ENCODE measurements around the gene PPP2R2B.

Gene PPP2R2B

DNA sequence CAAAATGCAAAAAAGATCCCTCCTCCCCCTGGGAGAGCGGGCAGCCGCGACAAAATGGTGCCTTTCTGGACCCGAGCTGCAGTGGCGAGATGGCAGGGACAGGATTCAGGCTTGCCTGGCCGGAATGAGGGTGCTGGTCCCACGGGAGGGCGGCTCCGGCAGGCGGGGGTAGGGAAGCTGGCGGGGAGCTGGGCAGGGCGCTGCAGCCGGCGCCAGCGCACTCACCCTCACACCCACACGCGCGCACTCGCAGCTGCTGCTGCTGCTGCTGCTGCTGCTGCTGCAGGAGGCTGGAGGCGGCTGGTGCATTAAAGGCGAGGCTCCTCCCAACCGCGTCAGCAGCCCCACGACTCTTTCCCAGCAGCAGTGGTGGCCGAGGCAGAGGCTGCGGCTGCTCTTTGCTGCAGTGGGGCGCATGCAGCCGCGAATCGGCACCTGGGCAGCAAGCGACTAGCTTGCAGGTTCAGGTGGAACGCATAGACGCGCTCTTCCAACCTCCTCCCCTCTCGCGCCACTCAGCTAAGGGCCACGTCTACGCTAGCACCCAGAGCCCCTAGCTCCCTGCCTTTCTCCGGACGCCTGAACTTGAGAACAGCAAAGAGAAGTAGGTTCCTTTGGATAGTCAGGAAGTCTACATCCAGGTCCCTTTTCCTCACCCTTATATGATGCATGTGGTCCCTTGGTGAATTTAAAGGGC, at the start of gene PPP2R2B:
Gene PPP2R2B (minus strand): TSS at position 282 of the 697 bp plus-strand sequence.
- in situ Hi-C loops (cut with MboI; ENCODE audit: low sequenced_read_pairs): no loop called here

- in situ Hi-C loops (cut with MboI; ENCODE audit: low sequenced_read_pairs): no loop called here
These were observed 45.6 kb upstream of the PPP2R2B start for GRCh38 chr5:146924132-146924531.

DNA sequence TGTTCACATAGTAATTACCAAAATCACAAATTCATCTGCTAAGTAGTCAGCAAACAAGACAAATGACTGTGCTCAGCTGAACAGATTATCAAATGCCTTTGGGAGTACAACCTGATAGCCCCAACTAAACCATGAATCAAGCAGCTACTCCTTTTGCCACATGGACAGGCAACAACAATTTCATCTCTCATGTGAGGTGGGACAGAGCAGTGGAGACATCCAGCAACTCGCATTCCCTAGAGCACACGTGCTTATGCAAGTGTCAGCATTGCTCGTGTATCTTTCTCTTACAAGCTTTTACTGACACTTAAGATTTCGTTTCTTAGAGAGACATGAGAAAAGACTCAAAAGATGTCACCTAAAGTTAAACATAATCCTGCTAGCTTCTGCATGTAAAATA, 42.7 kb upstream of the PPP2R2B start:
- in situ Hi-C loops (cut with MboI; ENCODE audit: low sequenced_read_pairs): no loop called here

DNA sequence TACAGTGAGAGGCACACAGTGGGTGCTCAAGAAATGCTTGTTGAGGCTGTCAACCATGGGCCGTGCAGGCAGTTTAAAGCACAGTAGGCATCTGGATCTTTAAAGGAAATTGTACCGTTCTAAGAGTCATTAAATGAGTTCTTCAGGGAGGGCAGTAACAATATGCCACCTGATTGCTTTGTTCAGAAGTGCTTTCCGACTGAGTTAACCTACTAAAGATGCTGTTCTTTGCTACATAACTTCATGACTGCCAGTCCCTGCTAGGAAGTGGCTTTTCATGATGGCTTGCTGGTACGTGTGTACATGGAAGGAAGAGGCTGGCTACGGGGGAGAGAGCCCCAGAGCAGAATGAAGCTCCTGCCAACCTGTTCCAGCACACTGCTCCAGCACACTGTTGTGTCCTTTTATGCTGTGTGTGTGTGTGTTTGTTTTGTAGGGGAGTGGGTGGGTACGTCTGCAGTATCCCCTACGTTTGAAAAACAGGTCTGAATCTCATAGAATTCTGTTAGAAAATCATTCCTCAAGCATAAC, 41.9 kb upstream of the PPP2R2B start:
- in situ Hi-C loops (cut with MboI; ENCODE audit: low sequenced_read_pairs): no loop called here

GRCh38 chr5:146919304-146919703, 40.7 kb upstream of the PPP2R2B start:
- in situ Hi-C loops (cut with MboI; ENCODE audit: low sequenced_read_pairs): no loop called here

- in situ Hi-C loops (cut with MboI; ENCODE audit: low sequenced_read_pairs): no loop called here
These were observed 39.4 kb upstream of the PPP2R2B start for GRCh38 chr5:146917931-146918330.

GRCh38 chr5:146912874-146913273, 34.3 kb upstream of the PPP2R2B start:
- in situ Hi-C loops (cut with MboI; ENCODE audit: low sequenced_read_pairs): no loop called here

- in situ Hi-C loops (cut with MboI; ENCODE audit: low sequenced_read_pairs): no loop called here
These were observed 31.7 kb upstream of the PPP2R2B start for GRCh38 chr5:146910239-146910638.

DNA sequence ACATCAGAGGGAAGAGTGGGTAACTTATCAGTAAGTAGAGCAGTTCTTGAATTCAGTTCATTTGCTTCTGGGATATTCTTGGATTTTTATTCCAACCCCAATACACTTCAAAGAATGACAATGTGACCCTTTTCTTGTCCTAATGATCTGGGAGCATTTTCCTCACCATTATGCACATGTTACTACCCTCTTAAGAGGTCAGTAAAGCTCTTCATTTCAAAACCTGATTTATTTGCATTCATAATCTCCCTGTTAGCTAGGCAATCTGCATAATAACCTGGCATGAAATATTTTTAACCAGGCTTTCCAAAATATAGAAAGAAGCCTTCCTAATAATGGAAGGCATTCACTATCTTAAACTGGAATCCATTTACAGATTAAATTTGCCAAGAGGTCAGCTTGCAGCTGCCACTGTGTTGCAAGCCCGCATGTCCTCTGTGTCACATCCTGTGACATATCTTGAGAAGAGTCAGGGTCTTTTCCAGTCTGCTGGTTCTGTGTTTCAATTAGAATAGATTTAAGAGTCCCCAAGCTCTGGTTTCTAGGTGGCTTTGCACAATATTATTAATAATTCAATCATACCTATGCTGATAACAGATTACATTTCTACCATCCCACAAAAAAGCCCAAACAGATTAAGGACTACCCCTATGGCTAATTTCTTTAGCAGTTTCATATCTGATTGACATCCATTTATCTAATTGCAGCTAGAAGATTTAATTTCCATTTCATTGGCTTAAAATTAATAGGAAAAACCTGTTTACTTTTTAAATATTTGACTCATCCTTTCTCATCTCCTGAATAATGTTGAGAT, 30.9 kb upstream of the PPP2R2B start:
- in situ Hi-C loops (cut with MboI; ENCODE audit: low sequenced_read_pairs): no loop called here

DNA sequence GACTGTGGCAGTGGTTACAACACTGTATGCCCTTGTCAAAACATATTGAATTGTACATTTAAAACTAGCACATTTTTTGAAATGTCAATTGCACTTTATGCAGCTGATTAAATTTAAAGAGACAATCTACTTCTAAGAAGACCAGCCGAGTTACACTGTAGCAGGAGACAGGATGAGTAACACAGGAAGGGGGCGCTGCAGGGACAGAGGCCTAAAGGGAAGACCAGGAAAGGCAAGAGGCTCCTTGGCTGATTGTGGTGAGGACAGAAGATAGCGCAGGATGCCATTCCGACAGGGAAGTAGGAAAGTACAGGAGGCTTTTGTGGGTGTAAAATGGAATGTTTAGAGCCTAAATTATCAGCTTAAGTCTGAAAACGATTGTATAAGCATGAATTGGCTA, 28.2 kb upstream of the PPP2R2B start:
- in situ Hi-C loops (cut with MboI; ENCODE audit: low sequenced_read_pairs): no loop called here

DNA sequence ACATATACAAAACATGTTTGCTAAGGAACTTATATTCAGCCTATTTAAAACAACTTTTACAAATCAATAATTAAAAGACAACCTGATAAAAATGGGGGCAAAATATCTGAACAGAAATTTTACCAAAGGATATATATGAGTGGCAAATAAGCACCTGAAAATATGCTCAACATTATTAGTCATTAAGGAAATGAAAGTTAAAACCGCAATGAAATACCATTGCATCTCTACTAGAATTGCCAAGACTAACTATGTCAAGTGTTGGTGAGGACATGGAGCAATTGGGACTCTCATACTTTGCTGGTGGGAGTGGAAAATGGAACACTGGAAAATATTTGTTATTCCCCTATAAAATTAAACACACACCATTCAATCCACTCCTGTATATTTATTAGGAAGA, 26.3 kb upstream of the PPP2R2B start:
- in situ Hi-C loops (cut with MboI; ENCODE audit: low sequenced_read_pairs): no loop called here

DNA sequence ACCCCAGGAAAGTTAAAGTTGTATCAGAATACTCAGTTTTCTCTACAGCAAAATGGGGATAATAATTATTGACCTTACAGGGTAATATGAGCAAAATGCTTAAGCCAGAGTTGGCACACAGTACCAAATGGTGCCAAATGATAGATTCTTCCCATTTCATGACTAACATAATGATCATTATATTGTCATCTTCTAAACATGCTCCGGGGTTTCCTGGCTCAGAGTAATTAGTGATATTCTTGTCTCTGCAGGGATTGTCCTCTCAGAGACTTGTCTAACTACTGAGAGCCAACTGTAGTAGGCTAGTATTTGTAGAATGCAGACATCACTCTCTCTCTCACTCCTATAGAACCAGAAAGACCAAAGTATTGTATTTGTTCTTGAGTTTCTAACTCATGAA, 25.2 kb upstream of the PPP2R2B start:
- in situ Hi-C loops (cut with MboI; ENCODE audit: low sequenced_read_pairs): no loop called here

DNA sequence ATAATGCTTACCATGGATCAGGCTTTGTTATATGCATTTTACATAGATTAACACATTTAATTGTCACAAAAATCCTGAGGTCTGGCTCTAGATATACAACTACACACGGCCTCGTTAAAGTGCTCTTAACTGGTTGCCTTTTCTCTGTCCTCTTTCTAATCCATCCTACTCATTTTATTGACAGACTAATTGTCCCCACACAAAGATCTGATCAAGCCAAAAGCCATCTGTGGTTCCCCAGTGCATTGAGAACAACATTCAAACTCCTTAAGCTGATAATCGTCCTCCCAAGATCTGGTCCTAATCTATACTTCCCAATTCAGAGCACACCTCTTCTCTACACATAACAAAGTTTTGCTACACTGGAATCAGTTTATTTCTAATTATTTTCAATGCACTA, 23.9 kb upstream of the PPP2R2B start:
- in situ Hi-C loops (cut with MboI; ENCODE audit: low sequenced_read_pairs): no loop called here

DNA sequence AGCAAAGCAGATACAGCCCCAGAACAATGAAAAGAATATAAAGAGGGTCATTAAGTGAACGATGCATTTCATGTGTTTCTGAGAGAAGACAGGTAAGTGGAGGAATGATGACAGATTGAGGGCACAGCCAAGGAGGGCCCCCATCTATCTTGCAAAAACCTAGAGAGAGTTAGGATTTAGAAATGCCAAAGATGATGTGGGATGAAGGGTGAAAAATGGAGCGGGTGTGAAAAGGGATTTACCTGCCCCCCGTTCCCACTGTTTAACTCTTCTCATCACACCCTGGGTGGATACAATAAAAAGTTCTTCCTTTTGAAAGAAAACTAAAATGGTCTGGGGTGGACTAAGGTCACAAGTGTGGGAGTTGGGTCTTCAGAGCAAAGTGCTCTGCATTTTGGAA, 18.5 kb upstream of the PPP2R2B start:
- in situ Hi-C loops (cut with MboI; ENCODE audit: low sequenced_read_pairs): no loop called here

DNA sequence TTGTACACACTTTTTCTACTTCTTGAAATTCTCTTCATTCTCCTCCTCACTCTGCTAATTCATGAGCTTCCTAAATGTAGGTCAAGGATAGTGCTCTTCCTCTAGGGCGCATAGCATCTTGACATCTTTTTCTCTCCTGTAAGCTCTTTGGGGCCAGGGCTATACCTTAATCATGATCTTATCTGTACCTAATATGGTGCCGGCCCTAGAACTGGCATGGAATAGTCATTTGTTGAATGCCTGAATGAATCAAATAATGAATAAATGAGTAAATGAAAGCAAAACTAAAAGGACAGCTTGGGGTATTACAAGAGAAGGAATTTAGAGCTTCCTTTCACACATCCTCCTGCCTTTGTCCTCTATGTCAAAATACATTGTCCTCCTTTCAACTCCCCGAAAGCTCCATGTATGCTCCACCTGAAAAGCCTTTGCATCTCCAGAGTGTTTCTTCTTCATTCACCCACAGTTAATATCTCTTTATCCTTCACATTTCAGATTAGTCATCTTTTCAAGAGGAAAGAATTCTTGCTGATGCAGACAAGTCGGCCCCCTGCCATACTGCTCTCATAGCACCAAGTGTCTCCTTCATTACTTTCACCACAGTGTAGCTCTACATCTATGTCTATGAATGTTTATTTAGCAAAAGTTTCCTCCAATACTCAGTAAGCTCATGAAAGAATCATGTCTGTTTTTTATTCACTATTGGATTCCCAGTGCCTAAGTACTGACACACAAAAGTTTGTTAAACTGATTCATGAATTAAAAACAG, 16.4 kb upstream of the PPP2R2B start:
- in situ Hi-C loops (cut with MboI; ENCODE audit: low sequenced_read_pairs): no loop called here

GRCh38 chr5:146893991-146894390, 15.4 kb upstream of the PPP2R2B start:
- in situ Hi-C loops (cut with MboI; ENCODE audit: low sequenced_read_pairs): no loop called here

DNA sequence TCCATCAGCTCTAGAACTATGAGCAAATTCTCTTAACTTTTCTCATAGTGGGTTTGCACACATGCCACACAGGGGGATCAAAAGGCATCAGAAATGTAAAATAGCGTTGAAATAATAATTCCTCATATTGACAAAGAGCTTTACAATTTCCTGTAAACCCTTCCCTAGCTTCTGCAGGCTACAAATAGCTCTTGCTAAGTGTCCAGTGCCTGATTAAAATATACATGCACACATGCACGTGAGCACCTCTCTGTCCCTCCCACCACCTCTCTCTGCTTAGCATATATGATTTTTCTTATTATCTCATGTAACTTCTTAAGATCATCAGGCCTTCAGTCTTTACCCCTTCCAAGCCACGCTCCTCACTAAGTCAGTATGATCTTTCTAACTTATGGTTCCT, 13.7 kb upstream of the PPP2R2B start:
- in situ Hi-C loops (cut with MboI; ENCODE audit: low sequenced_read_pairs): no loop called here

- in situ Hi-C loops (cut with MboI; ENCODE audit: low sequenced_read_pairs): no loop called here
These were observed 13.0 kb upstream of the PPP2R2B start for GRCh38 chr5:146891511-146891910.

GRCh38 chr5:146890731-146891440, 12.3 kb upstream of the PPP2R2B start:
- in situ Hi-C loops (cut with MboI; ENCODE audit: low sequenced_read_pairs): no loop called here

GRCh38 chr5:146890066-146890465, 11.5 kb upstream of the PPP2R2B start:
- in situ Hi-C loops (cut with MboI; ENCODE audit: low sequenced_read_pairs): no loop called here

- in situ Hi-C loops (cut with MboI; ENCODE audit: low sequenced_read_pairs): no loop called here
These were observed 10.6 kb upstream of the PPP2R2B start for GRCh38 chr5:146889169-146889568.
